ENCODE measurements around the gene IGFBP1. TPM values are rescaled to one million over a fixed set of nuclear protein-coding genes. Genes with fewer than 3 reads are reported as not detected.

Gene IGFBP1
- total and polyA plus RNA-seq, 2 of the 13 experiments (the other 11 are each of a cell fraction or from before 2014, with no cell fraction given) = 5.4 to 885 TPM

DNA sequence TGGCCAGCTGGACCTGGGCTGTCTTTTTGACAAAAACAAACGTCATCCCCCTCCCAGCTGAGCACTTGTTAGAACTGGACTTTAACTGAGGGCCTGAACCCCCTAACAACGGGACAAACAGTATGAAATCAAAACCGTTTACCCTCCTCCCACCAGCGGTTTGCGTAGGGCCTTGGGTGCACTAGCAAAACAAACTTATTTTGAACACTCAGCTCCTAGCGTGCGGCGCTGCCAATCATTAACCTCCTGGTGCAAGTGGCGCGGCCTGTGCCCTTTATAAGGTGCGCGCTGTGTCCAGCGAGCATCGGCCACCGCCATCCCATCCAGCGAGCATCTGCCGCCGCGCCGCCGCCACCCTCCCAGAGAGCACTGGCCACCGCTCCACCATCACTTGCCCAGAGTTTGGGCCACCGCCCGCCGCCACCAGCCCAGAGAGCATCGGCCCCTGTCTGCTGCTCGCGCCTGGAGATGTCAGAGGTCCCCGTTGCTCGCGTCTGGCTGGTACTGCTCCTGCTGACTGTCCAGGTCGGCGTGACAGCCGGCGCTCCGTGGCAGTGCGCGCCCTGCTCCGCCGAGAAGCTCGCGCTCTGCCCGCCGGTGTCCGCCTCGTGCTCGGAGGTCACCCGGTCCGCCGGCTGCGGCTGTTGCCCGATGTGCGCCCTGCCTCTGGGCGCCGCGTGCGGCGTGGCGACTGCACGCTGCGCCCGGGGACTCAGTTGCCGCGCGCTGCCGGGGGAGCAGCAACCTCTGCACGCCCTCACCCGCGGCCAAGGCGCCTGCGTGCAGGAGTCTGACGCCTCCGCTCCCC, at the start of gene IGFBP1 (continued):
- TF ChIP-seq, protein P1, sequence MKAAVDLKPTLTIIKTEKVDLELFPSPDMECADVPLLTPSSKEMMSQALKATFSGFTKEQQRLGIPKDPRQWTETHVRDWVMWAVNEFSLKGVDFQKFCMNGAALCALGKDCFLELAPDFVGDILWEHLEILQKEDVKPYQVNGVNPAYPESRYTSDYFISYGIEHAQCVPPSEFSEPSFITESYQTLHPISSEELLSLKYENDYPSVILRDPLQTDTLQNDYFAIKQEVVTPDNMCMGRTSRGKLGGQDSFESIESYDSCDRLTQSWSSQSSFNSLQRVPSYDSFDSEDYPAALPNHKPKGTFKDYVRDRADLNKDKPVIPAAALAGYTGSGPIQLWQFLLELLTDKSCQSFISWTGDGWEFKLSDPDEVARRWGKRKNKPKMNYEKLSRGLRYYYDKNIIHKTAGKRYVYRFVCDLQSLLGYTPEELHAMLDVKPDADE (CRISPR knock-in tag; IDR thresholded peaks at IDR 0.05) = 0 out of 2 replicates have a peak, but pooled peaks have one; percentile 23
- TF ChIP-seq, protein P2, sequence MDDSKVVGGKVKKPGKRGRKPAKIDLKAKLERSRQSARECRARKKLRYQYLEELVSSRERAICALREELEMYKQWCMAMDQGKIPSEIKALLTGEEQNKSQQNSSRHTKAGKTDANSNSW (CRISPR knock-in tag; IDR thresholded peaks at IDR 0.05; ENCODE audit: borderline replicate concordance) = peak; percentile 73; the same call in 1 of the 2 replicates
- TF ChIP-seq, protein P3, sequence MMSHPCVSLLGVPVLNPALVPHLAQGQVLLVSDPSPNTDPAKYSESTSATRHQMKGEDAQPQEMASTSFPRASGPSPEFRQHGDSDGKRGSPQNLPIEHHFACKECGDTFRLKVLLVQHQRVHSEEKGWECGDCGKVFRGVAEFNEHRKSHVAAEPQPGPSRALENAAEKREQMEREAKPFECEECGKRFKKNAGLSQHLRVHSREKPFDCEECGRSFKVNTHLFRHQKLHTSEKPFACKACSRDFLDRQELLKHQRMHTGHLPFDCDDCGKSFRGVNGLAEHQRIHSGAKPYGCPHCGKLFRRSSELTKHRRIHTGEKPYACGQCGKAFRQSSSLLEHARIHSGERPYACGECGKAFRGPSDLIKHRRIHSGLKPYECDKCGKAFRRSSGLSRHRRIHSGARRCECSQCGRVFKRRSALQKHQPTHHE (CRISPR knock-in tag; IDR thresholded peaks at IDR 0.05; ENCODE audit: borderline replicate concordance) = peak; percentile 94
- TF ChIP-seq, protein P4, sequence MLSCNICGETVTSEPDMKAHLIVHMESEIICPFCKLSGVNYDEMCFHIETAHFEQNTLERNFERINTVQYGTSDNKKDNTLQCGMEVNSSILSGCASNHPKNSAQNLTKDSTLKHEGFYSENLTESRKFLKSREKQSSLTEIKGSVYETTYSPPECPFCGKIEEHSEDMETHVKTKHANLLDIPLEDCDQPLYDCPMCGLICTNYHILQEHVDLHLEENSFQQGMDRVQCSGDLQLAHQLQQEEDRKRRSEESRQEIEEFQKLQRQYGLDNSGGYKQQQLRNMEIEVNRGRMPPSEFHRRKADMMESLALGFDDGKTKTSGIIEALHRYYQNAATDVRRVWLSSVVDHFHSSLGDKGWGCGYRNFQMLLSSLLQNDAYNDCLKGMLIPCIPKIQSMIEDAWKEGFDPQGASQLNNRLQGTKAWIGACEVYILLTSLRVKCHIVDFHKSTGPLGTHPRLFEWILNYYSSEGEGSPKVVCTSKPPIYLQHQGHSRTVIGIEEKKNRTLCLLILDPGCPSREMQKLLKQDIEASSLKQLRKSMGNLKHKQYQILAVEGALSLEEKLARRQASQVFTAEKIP (CRISPR knock-in tag; IDR thresholded peaks at IDR 0.05; ENCODE audit: borderline replicate concordance) = 0 out of 2 replicates have a peak, but pooled peaks have one; percentile 53
- TF ChIP-seq, protein P5, sequence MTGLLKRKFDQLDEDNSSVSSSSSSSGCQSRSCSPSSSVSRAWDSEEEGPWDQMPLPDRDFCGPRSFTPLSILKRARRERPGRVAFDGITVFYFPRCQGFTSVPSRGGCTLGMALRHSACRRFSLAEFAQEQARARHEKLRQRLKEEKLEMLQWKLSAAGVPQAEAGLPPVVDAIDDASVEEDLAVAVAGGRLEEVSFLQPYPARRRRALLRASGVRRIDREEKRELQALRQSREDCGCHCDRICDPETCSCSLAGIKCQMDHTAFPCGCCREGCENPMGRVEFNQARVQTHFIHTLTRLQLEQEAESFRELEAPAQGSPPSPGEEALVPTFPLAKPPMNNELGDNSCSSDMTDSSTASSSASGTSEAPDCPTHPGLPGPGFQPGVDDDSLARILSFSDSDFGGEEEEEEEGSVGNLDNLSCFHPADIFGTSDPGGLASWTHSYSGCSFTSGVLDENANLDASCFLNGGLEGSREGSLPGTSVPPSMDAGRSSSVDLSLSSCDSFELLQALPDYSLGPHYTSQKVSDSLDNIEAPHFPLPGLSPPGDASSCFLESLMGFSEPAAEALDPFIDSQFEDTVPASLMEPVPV (CRISPR knock-in tag; IDR thresholded peaks at IDR 0.05) = peak; percentile 88
- TF ChIP-seq MLLT10 (CRISPR knock-in tag; IDR thresholded peaks at IDR 0.05) = no peak
- TF ChIP-seq, protein P6, sequence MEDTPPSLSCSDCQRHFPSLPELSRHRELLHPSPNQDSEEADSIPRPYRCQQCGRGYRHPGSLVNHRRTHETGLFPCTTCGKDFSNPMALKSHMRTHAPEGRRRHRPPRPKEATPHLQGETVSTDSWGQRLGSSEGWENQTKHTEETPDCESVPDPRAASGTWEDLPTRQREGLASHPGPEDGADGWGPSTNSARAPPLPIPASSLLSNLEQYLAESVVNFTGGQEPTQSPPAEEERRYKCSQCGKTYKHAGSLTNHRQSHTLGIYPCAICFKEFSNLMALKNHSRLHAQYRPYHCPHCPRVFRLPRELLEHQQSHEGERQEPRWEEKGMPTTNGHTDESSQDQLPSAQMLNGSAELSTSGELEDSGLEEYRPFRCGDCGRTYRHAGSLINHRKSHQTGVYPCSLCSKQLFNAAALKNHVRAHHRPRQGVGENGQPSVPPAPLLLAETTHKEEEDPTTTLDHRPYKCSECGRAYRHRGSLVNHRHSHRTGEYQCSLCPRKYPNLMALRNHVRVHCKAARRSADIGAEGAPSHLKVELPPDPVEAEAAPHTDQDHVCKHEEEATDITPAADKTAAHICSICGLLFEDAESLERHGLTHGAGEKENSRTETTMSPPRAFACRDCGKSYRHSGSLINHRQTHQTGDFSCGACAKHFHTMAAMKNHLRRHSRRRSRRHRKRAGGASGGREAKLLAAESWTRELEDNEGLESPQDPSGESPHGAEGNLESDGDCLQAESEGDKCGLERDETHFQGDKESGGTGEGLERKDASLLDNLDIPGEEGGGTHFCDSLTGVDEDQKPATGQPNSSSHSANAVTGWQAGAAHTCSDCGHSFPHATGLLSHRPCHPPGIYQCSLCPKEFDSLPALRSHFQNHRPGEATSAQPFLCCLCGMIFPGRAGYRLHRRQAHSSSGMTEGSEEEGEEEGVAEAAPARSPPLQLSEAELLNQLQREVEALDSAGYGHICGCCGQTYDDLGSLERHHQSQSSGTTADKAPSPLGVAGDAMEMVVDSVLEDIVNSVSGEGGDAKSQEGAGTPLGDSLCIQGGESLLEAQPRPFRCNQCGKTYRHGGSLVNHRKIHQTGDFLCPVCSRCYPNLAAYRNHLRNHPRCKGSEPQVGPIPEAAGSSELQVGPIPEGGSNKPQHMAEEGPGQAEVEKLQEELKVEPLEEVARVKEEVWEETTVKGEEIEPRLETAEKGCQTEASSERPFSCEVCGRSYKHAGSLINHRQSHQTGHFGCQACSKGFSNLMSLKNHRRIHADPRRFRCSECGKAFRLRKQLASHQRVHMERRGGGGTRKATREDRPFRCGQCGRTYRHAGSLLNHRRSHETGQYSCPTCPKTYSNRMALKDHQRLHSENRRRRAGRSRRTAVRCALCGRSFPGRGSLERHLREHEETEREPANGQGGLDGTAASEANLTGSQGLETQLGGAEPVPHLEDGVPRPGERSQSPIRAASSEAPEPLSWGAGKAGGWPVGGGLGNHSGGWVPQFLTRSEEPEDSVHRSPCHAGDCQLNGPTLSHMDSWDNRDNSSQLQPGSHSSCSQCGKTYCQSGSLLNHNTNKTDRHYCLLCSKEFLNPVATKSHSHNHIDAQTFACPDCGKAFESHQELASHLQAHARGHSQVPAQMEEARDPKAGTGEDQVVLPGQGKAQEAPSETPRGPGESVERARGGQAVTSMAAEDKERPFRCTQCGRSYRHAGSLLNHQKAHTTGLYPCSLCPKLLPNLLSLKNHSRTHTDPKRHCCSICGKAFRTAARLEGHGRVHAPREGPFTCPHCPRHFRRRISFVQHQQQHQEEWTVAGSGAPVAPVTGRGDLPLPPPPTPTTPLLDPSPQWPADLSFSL (CRISPR knock-in tag; IDR thresholded peaks at IDR 0.05) = peak; percentile 62
- TF ChIP-seq ZNF232 (CRISPR knock-in tag; IDR thresholded peaks at IDR 0.05; ENCODE audit: borderline replicate concordance) = peak; percentile 94

Measured in HepG2 (cell line).